ENCODE data around the gene CYFIP1. TPM values are rescaled to one million over a fixed set of nuclear protein-coding genes. Genes with fewer than 3 reads are reported as not detected.

CYFIP1 gene
- polyA plus RNA-seq, 1 donor: 94.5 TPM

GRCh38 chr15:22819651-22820050 is 160.5 kb downstream of the CYFIP1 start:
- no peak for DNase-seq

Other genes starting within 250 kb of the CYFIP1 start
- 16.3 TPM for gene NIPA1, start 193.7 kb downstream of the CYFIP1 start, polyA plus RNA-seq (ENCODE audit: insufficient read length)
- gene NIPA2, start 141.7 kb downstream of the CYFIP1 start, polyA plus RNA-seq (ENCODE audit: insufficient read length): 60.6 TPM
- gene TUBGCP5, start 59.2 kb upstream of the CYFIP1 start, polyA plus RNA-seq (ENCODE audit: insufficient read length): 41.0 TPM
- gene GOLGA6L1, start 156.5 kb upstream of the CYFIP1 start, polyA plus RNA-seq (ENCODE audit: insufficient read length): not detected

All from left kidney (tissue), 2 donors.